MCF 10A (cell line): ENCODE measurements around the gene SORL1. TPM values are rescaled to one million over a fixed set of nuclear protein-coding genes. Genes with fewer than 3 reads are reported as not detected.
"Not testable (repeated sequence)": the region's sequence is repeated elsewhere in the genome, so short reads cannot be mapped to it uniquely, and the experiment has no call there.

Source experiments
- BruUV-seq: library from RNA; stranded (reverse); fragments of 400-500 nt; replicated peaks from 2 replicates; lab custom pipeline; 2021; lab: Mats Ljungman, UMichigan
- CTCF ChIA-PET: fragments of 300-600 bp; sonication (Branson Sonifier 250); formaldehyde crosslinking; extraction: SDS; loops from one replicate; lab custom pipeline; 2021; ENCODE audit warnings: antibody characterized with exemption, inconsistent platforms; lab: Yijun Ruan, JAX
- POLR2A ChIA-PET: fragments of 300-600, 350-650 bp; sonication (Branson Sonifier 250); formaldehyde crosslinking; extraction: SDS; loops from one replicate; lab custom pipeline; 2020; ENCODE audit warnings: antibody characterized with exemption, inconsistent platforms; lab: Yijun Ruan, JAX
- DNase-seq: peaks from one replicate; pipeline ENCODE4 v3.0.0-alpha.2; 2018; ENCODE audit not compliant: unreplicated experiment
- H3K27ac Mint-ChIP-seq: one replicate; pipeline ENCODE4 v1.8.0; 2022; ENCODE audit warnings: mild to moderate bottlenecking, low read depth, mixed read lengths; ENCODE audit not compliant: unreplicated experiment
- H3K27me3 Mint-ChIP-seq: one replicate; pipeline ENCODE4 v1.8.0; 2022; ENCODE audit warnings: mixed read lengths; ENCODE audit not compliant: insufficient read depth, unreplicated experiment
- H3K36me3 Mint-ChIP-seq: one replicate; pipeline ENCODE4 v1.8.0; 2022; ENCODE audit warnings: mild to moderate bottlenecking, moderate library complexity, mixed read lengths; ENCODE audit not compliant: insufficient read depth, unreplicated experiment
- H3K4me1 Mint-ChIP-seq: one replicate; pipeline ENCODE4 v1.8.0; 2022; ENCODE audit warnings: mixed read lengths; ENCODE audit not compliant: insufficient read depth, unreplicated experiment
- H3K4me3 Mint-ChIP-seq: one replicate; pipeline ENCODE4 v1.8.0; 2022; ENCODE audit warnings: mild to moderate bottlenecking, moderate library complexity, mixed read lengths; ENCODE audit not compliant: unreplicated experiment
- H3K9me3 Mint-ChIP-seq: one replicate; pipeline ENCODE4 v1.8.0; 2022; ENCODE audit warnings: mixed read lengths; ENCODE audit not compliant: unreplicated experiment
- CTCF ChIP-seq: fragments of 200-600 bp; IDR thresholded peaks from one replicate; pipeline ENCODE4 v1.8.0; 2022; ENCODE audit warnings: antibody characterized with exemption, mild to moderate bottlenecking; ENCODE audit not compliant: unreplicated experiment
- intact Hi-C: fragments of 100-400 bp; cut with micrococcal nuclease; formaldehyde crosslinking; loops from 2 replicates; pipeline ENCODE4 v1.14.1; 2022
- total RNA-seq: library from RNA; stranded (reverse); gene quantifications from 2 replicates; pipeline ENCODE4 v1.2.3, GENCODE V29; 2022

Gene SORL1
- total RNA-seq, 1 experiment from 2014 or later = 5.9 TPM

GRCh38 chr11:121636800-121637176, 184.7 kb downstream of the SORL1 start:
- Mint-ChIP-seq H3K9me3 (no peaks in the 10 kb centered on the region), H3K36me3 (no peaks in the 10 kb centered on the region), H3K27ac (no peak overlapping the region), H3K4me1 (peaks cover 12% of the 10 kb centered on the region), H3K4me3 (no peak overlapping the region), H3K27me3 (no peaks in the 10 kb centered on the region)
- intact Hi-C loops = no loop called here
- POLR2A ChIA-PET = no interaction called here
- no peak for TF ChIP-seq CTCF
- CTCF ChIA-PET = no interaction called here
- no TSS peak for BruUV-seq
- no peak for DNase-seq

GRCh38 chr11:121637587-121637986, 185.5 kb downstream of the SORL1 start:
- POLR2A ChIA-PET, DNase-seq, H3K27me3 Mint-ChIP-seq, intact Hi-C loops, H3K27ac Mint-ChIP-seq, H3K36me3 Mint-ChIP-seq, H3K4me3 Mint-ChIP-seq, H3K9me3 Mint-ChIP-seq, CTCF ChIA-PET, BruUV-seq: not testable (repeated sequence)
- H3K4me1 Mint-ChIP-seq = peaks cover 12% of the 10 kb centered on the region

GRCh38 chr11:121643479-121644186, 191.5 kb downstream of the SORL1 start:
- ChIA-PET CTCF (interaction anchor here (0.6 to 3.2 kb wide), 2 partner anchors 11 to 14 kb away, joined by 4 to 28 read pairs; no protein-coding TSS in a partner anchor), POLR2A (interaction anchor here (1.5 kb wide), 1 partner anchor 10 kb away, joined by 3 read pairs; no protein-coding TSS in a partner anchor)
- Mint-ChIP-seq H3K4me1 (no peaks in the 10 kb centered on the region), H3K27me3 (no peaks in the 10 kb centered on the region), H3K4me3 (no peak overlapping the region), H3K9me3 (no peaks in the 10 kb centered on the region), H3K27ac (no peak overlapping the region), H3K36me3 (no peaks in the 10 kb centered on the region)
- no peak for TF ChIP-seq CTCF
- intact Hi-C loops = no loop called here
- DNase-seq = no peak
- BruUV-seq = no TSS peak

- BruUV-seq = no TSS peak
- POLR2A ChIA-PET = interaction anchor here (1.5 kb wide), 1 partner anchor 10 kb away, joined by 3 read pairs; no protein-coding TSS in a partner anchor
- DNase-seq = no peak
- no peak for TF ChIP-seq CTCF
- Mint-ChIP-seq H3K27me3 (no peaks in the 10 kb centered on the region), H3K27ac (no peak overlapping the region), H3K36me3 (no peaks in the 10 kb centered on the region), H3K4me3 (no peak overlapping the region), H3K4me1 (no peaks in the 10 kb centered on the region), H3K9me3 (no peaks in the 10 kb centered on the region)
- CTCF ChIA-PET = interaction anchor here (0.6 to 3.2 kb wide), 2 partner anchors 11 to 15 kb away, joined by 4 to 28 read pairs; no protein-coding TSS in a partner anchor
- intact Hi-C loops = no loop called here
Observed at GRCh38 chr11:121644187-121644512, 192.0 kb downstream of the SORL1 start.
